ENCODE data around the gene ZC3H12D. TPM values are rescaled to one million over a fixed set of nuclear protein-coding genes. Genes with fewer than 3 reads are reported as not detected.

The ZC3H12D gene
- 0.13 TPM in 1 of 2 replicates, not detected in the other for total RNA-seq

DNA sequence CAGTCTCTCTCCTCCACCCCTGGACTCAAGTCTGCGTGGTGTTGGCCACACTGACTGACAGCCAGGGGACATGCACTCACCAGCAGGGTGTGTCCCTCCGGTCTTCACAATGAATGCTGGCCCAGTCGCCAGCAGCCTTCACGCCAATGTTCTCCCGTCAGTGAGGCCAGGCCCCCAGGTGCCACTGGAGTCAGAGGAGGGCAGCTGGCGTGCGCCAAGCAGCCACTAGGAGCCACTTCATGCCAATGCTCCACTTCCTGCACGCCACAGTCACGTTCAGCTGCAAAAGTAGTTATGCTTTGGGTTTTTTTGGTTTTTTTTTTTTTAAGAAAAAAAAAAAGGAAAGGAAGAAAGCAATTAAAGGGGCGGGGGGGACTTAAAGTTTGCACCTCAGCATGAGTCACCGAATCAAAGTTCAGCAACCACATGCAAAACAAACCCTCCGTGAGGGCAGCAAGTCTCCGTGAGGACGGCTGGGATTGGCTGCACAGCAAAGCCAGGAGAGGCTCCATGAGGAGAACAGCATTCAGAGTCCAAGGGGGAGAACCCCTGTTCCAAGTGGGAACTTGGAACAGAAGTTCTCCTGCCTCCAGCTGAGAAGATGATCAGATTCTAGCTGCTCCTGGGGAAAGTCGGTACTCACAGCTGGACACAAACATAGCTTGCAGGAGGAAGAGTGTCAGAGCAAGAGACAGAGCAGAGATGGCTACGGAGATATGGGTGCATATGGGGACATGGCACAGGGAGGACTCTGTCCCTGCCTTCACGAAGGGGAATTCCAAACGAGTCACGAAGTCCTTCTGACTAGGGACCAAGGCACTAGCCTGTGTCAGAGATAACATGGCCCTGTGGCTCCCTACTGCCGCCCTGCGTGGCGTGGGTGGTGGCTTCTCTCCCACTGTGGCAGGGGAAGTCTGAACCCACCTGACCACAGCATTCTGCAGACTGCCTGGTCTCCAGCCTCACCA, at the start of gene ZC3H12D:
Gene ZC3H12D (minus strand): TSS at position 282 of the 968 bp plus-strand sequence. CDS start 10,471 bp downstream, outside the sequence.

DNA sequence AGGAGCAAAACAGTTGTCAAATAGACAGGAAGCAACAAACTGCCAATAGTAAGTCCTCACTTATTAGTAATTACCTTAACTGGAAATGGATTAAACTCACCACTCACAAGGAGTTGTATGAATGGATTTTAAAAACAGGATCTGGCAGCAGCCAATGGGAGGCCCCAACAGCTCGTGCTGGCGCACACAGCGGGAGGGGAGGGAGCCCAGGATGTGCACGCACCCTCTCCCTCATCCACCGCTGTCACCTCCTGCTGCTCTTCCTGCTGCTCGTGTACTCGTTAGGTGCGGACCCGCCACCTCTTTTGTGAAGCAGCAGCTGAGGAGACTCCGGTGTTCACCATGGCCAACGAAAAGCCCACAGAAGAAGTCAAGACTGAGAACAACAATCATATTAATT, 84.8 kb downstream of the ZC3H12D start, which contains the start of gene SUMO4:
Gene SUMO4 (plus strand): TSS at position 213 of the 400 bp plus-strand sequence. CDS start 130 bp downstream, at position 343.

Other genes starting within 250 kb of the ZC3H12D start
- gene TAB2, start 167.3 kb downstream of the ZC3H12D start, total RNA-seq, result 18.6 and 20.2 TPM in 2 replicates
- not detected in 2 replicates for gene SUMO4, start 84.8 kb downstream of the ZC3H12D start, total RNA-seq
- 9.0 and 9.8 TPM in 2 replicates for gene PPIL4, start 61.0 kb upstream of the ZC3H12D start, total RNA-seq
- 21.8 and 32.1 TPM in 2 replicates for gene GINM1, start 81.4 kb upstream of the ZC3H12D start, total RNA-seq
- 10.8 and 14.3 TPM in 2 replicates for gene KATNA1, start 163.7 kb upstream of the ZC3H12D start, total RNA-seq
- 10.6 and 19.4 TPM in 2 replicates for gene LATS1, start 233.1 kb upstream of the ZC3H12D start, total RNA-seq

All from mesangial cell (primary cell).